Endothelial cell of hepatic sinusoid (primary cell): ENCODE results near the gene DLG5.

Source experiments
- in situ Hi-C: cut with HindIII; loops from 2 replicates; pipeline ENCODE4 v1.10.0; 2017; ENCODE audit warnings: low sequenced_read_pairs

Gene DLG5

GRCh38 chr10:77926566-77927401 lies at the start of gene DLG5:
DLG5 (minus strand) TSS chr10:77926755; CDS start chr10:77926520, 235 bp downstream.
- in situ Hi-C loops: no loop called here

GRCh38 chr10:77975086-77975666 lies 48.6 kb upstream of the DLG5 start:
- in situ Hi-C loops: no loop called here

GRCh38 chr10:77974396-77975074 lies 48.0 kb upstream of the DLG5 start:
- in situ Hi-C loops: no loop called here

DNA sequence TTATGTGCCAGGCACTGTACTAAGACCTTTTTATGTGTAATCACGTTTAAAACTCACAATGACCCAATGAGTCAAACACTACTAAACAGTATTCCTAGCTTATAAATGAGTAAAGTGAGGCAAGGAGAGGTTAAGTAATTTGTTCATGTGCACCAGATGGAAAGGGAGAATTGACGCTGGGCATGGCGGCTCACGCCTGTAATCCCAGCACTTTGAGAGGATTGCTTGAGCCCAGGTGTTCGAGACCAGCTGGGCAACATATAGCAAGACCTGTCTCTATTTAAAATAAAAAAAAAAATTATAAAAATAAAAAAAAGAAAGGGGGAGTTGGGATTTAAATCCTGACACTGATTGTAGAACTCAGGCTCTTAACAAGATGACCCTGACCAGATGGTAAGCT lies 46.7 kb upstream of the DLG5 start:
- in situ Hi-C loops: no loop called here

GRCh38 chr10:77972148-77972547 lies 45.6 kb upstream of the DLG5 start:
- in situ Hi-C loops: no loop called here

DNA sequence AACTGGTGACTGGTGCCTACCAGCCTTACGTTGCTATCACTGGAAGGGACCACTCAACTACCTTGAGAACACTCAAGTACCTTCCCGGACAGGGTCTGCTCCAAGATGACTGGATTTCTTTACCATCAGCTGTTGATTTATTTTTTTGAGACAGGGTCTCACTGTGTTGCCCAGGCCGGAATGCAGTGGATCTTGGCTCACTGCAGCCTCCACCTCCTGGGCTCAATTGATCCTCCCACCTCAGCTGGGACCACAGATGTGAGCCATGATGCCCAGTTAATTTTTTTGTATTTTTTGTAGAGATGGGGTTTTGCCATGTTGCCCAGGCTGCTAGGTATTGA lies 45.2 kb upstream of the DLG5 start:
- in situ Hi-C loops: no loop called here

DNA sequence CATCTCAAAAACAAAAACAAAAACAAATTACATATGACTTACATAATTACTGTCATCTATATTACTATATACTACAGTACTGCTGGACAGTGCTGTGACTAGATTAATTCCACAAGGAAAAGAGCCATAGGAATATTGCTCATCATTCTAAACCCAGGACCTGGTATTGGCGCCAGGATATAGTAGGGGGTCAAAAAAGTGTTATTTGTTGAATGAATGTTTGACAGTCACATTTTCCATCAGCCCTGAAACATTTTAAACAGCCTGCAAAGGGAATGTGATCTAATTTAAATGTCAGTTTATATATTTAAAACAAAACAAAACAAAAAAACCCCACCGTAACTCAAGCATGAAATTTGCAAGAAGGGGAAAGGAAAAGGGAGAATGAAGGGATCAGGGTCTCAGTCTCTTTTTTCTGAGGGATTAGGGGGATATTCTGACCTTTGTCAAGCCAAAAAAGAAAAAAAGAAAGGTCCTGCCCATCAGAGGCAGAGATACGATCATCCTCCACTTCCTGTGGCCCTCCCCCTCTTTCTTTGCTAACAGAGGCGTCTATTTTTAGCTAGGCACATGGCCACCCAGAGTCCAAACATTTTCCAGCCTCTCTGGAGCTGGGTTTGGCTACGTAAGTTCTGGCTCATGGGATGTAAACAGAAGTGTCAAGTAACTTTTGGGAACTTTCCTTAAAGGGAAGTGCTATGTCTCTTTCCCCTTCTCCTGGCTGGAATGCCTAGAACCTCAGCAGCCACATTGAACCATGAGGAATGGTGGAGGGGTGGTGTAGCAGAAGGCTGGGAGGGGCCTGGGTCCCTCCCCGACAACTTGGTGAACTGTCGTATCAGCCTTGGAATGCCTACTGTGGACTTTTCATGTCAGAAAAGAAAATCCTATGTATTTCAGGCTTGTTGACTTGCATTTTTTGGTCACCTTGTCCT lies 44.6 kb upstream of the DLG5 start:
- in situ Hi-C loops: no loop called here

- in situ Hi-C loops: no loop called here
Measured at GRCh38 chr10:77969114-77969513, 42.6 kb upstream of the DLG5 start.

DNA sequence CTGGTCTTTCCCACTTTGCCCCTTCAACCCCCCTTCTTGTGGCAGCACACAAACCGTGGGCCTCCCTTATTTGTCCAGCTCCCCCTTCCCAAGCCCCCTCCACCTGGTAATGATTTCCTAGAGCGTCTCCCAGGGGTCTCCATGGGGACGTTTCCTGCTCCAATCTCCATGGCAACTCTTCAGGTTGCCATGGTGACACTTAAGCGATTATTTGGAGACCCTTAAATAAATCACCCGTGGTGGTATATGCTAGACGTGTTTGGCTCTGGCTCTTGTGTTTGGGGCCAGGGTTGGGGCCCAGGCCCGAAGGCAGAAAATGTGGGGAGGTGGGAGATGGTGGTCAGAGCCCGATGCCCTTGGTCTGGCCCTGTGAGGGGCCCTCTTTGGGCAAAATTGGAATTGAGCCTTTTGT lies 41.1 kb upstream of the DLG5 start:
- in situ Hi-C loops: no loop called here

DNA sequence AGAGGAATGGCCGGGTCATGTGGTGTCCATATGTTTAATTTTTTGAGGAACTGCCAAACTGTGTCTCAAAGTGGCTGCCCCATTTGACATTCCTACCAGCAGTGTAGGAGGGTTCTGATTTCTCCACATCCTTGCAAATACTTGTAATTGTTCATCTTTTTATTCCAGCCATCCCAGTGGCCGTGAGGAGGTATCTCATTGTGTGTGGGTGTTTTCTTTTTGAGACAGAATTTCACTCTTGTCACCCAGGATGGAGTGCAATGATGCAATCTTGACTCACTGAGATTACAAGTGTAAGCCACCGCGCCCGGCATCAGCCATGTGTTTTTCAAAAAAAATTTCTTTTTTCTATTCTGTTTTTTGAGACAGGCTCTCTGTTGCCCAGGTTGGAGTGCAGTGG lies 38.7 kb upstream of the DLG5 start:
- in situ Hi-C loops: no loop called here

GRCh38 chr10:77964811-77965210 lies 38.3 kb upstream of the DLG5 start:
- in situ Hi-C loops: no loop called here

DNA sequence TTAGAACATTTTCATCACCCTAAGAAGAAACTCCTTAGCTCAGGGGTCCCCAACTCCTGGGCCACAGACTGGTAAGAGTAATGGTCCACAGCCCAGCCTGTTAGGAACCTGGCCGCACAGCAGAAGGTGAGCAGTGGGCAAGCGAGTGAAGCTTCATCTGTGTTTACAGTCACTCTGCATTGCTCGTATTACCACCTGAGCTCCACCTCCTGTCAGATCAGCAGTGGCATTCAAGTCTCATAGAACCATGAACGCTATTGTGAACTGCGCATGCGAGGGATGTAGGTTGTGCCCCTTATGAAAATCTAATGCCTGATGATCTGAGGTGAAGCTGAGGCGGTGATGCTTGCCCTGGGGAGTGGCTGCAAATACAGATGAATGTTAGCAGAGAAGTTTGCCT lies 37.3 kb upstream of the DLG5 start:
- in situ Hi-C loops: no loop called here

DNA sequence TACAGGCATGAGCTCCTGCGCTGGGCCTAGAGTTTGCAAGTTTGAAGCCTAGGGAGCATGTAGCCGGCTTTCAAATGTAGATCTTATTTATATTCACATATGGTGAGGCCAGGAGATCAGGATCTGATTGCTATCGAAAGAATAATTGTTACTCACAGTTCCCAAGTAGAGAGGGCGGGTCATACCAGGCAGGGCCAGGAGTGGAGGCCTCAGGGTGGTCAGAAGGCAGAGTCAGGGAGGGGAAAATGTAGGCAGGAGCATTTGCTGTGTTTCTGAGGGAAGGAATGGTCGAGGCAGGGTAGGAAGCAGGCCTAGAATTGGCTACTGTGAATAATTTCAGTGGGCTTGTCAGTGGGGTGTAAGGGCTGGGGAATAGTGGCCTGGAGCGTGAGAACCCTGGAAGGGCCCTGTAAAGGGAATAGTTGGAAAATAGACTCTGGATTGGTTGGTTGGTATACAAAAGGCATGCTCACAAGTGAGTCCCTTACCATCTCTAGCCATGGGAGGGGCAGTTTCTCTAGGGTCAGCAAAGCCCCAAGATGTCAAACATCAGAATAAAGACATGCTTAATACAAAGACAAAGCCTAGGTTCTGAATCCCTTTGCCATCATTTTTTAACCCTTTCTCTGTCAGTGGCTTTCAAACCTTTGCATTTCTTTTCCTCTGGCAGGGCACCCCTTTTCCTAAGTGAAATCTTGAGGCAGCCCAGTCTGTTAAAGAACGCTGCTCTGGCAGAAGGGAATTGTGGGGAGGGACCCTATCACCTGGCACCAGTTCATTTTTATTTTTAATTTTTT lies 36.0 kb upstream of the DLG5 start:
- in situ Hi-C loops: no loop called here

- in situ Hi-C loops: no loop called here
Measured at GRCh38 chr10:77961668-77962067, 35.1 kb upstream of the DLG5 start.

DNA sequence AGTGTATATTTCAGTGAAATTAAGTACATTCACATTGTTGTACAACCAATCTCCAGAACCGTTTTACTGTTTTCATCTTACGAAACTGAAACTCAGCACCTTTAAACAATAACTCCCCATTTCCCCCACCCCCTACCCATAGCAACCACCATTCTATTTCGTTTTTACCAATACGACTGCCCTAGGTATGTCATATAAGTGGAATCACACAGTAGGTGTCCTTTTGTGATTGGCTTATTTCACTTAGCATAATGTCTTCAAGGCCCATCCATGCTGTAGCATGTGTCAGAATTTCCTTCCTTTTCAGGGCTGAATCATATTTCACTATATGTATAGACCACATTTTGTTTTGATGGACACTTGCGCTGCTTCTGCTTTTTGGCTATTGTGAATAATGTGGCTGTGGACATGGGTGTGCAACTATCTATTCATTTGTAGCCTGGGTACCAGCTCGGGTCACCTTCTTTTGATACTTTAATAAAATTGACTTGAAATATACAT lies 34.3 kb upstream of the DLG5 start:
- in situ Hi-C loops: no loop called here

- in situ Hi-C loops: no loop called here
Measured at GRCh38 chr10:77959887-77960455, 33.4 kb upstream of the DLG5 start.

DNA sequence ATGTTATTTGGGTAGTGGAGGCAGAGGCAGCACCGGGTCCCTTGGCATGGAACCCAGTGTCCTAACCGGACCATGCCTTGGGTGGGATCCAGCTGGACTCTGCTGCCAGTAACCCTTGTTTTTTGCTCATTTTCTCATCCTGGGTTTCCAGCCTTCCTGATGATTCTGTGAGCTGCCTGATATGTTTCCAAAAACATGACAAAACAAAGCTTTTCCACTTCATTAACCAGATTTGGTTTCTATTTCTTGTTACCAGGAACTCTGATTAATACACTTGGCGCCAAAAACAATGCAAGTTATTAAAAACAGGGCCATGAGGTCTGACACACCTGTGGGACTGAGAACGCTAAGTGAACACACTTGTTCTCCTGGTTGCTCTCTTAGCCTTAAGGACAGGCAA lies 32.8 kb upstream of the DLG5 start:
- in situ Hi-C loops: no loop called here

DNA sequence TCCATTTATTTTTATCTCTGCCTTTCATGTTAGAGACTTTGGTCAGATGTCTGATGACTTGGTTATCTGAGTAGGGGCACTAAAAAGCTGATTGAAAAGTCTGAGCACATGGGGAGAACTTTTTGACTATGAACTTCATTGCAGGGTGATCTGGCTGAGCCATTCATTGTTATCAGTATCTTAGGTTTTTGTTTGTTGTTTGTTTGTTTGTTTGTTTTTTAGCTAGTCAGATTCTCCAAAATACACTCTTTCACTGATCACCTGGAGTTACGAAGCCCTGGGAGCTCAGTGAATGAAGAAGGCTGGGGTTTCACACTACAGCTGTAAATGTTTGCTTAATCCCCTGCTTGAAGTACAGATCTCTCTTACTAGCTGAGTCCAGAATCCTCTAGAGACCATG lies 28.6 kb upstream of the DLG5 start:
- in situ Hi-C loops: no loop called here

- in situ Hi-C loops: loop anchor here (10.0 kb wide), 1 partner anchor 56 kb away; no protein-coding TSS in a partner anchor
Measured at GRCh38 chr10:77949167-77949566, 22.6 kb upstream of the DLG5 start.

DNA sequence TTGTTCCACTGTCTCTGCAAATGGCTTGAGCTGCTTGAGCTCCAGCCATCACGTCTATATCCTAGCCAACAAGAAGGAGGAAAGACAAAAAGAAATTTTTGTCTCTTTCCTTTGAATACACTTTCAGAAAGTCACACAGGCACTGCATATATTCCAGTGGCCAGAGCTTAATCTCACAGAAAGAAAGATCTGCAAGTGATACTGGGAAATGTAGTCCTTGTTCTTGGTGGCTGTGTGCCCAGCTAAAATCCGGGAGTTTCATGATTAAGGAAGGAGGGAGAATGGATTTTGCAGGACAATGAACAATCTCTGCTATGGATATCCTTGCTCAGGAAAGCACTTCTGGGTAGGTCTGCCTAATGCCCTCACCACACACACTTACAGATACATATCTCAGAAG lies 19.5 kb upstream of the DLG5 start:
- in situ Hi-C loops: loop anchor here (10.0 kb wide), 1 partner anchor 59 kb away; no protein-coding TSS in a partner anchor
